B cell (primary cell): Measurements from ENCODE around the gene SERPINA4. TPM values are rescaled to one million over a fixed set of nuclear protein-coding genes. Genes with fewer than 3 reads are reported as not detected.

Experiments
- ATAC-seq: fragments of 200-7000 bp; cut with Tn5 transposase; one replicate; pipeline ENCODE4 v1.10.0; 2021; ENCODE audit warnings: low read depth, mild to moderate bottlenecking, moderate number of reproducible peaks, moderate library complexity
- CTCF ChIA-PET: fragments of 350-600 bp; sonication (Branson Sonifier 250); formaldehyde crosslinking; loops from one replicate; lab custom pipeline; 2021; ENCODE audit warnings: antibody characterized with exemption, inconsistent platforms; lab: Charles Lee
- POLR2A ChIA-PET: fragments of 350-600 bp; sonication (Branson Sonifier 250); formaldehyde crosslinking; loops from one replicate; lab custom pipeline; 2021; ENCODE audit warnings: antibody characterized with exemption; lab: Charles Lee
- DNase-seq: peaks from one replicate; pipeline ENCODE4 v3.0.0; 2013
- H2AFZ ChIP-seq: 2 replicates; pipeline ENCODE4 v1.6.1; 2012; ENCODE audit warnings: mild to moderate bottlenecking, low read depth, low read length; ENCODE audit not compliant: insufficient read depth, poor library complexity, severe bottlenecking
- H3K27ac ChIP-seq, 2 donors: 1 replicate in 1 of 2; 2 replicates in 1 of 2; pipeline ENCODE4 v1.5.1; 2012 to 2013; ENCODE audit warnings: low read length in 2 of 2, mild to moderate bottlenecking in 2 of 2, moderate library complexity in 1 of 2
- H3K27me3 ChIP-seq, 4 experiments: fragments of 200-600 bp in 1 of 4; sonication (generic) in 1 of 4; replicated peaks in 1 of 4; 1 replicate in 2 of 4; 2 replicates in 2 of 4; pipeline versions ENCODE4 v1.6.1 to v1.7.0; 2013 to 2016; ENCODE audit warnings: low read length in 3 of 4, mild to moderate bottlenecking in 2 of 4, mixed read lengths in 1 of 4, moderate library complexity in 1 of 4; ENCODE audit not compliant: insufficient read depth in 4 of 4, control insufficient read depth in 3 of 4; ENCODE audit errors: control extremely low read depth in 1 of 4
- H3K36me3 ChIP-seq, 2 experiments: replicated peaks in 1 of 2; 1 replicate in 1 of 2; 2 replicates in 1 of 2; pipeline versions ENCODE4 v1.6.1 to v1.7.1; 2013; ENCODE audit warnings: low read length in 1 of 2; ENCODE audit not compliant: insufficient read depth in 2 of 2, control insufficient read depth in 1 of 2; ENCODE audit errors: control extremely low read depth in 1 of 2, extremely low read depth in 1 of 2
- H3K4me1 ChIP-seq, 2 donors: fragments of 200-600 bp in 1 of 2; sonication (generic) in 1 of 2; 1 replicate in 1 of 2; 2 replicates in 1 of 2; pipeline versions ENCODE4 v1.5.1 to v1.6.1; 2013 to 2017; ENCODE audit warnings: low read length in 2 of 2; ENCODE audit not compliant: control insufficient read depth in 2 of 2, insufficient read depth in 2 of 2
- H3K4me2 ChIP-seq: replicated peaks from 2 replicates; pipeline ENCODE3; 2012; ENCODE audit warnings: mild to moderate bottlenecking, low read depth, low read length; ENCODE audit not compliant: poor library complexity, severe bottlenecking
- H3K4me3 ChIP-seq, 5 experiments: fragments of 200-600 bp in 1 of 5; sonication (generic) in 1 of 5; 1 replicate in 3 of 5; 2 replicates in 2 of 5; pipeline versions ENCODE4 v1.5.1 to v1.7.0; 2011 to 2016; ENCODE audit warnings: low read length in 4 of 5, mild to moderate bottlenecking in 4 of 5, low read depth in 2 of 5, control low read depth in 1 of 5, moderate library complexity in 1 of 5; ENCODE audit not compliant: insufficient read depth in 1 of 5; ENCODE audit errors: control extremely low read depth in 1 of 5, extremely low read depth in 1 of 5
- H3K79me2 ChIP-seq: fragments of 200-600 bp; sonication (generic); one replicate; pipeline ENCODE4 v1.6.0; 2016; ENCODE audit warnings: low read length; ENCODE audit not compliant: control insufficient read depth, insufficient read depth
- H3K9ac ChIP-seq: fragments of 200-600 bp; sonication (generic); 2 replicates; pipeline ENCODE4 v1.6.1; 2017; ENCODE audit warnings: mild to moderate bottlenecking, low read length, moderate library complexity
- H3K9me3 ChIP-seq, 3 donors: one replicate each; pipeline versions ENCODE4 v1.6.1 to v1.7.1; 2013; ENCODE audit warnings: low read length in 2 of 3; ENCODE audit not compliant: control insufficient read depth in 2 of 3, insufficient read depth in 1 of 3; ENCODE audit errors: control extremely low read depth in 1 of 3
- H4K20me1 ChIP-seq: 2 replicates; pipeline ENCODE4 v1.6.0; 2012; ENCODE audit warnings: mild to moderate bottlenecking, low read length; ENCODE audit not compliant: insufficient read depth, control insufficient read depth, poor library complexity, severe bottlenecking
- H3K27ac Mint-ChIP-seq: one replicate; pipeline ENCODE4 v1.8.0; 2021; ENCODE audit warnings: mixed read lengths
- H3K27me3 Mint-ChIP-seq: one replicate; pipeline ENCODE4 v1.8.0; 2021; ENCODE audit warnings: mixed read lengths
- H3K4me1 Mint-ChIP-seq: one replicate; pipeline ENCODE4 v1.8.0; 2021; ENCODE audit warnings: mixed read lengths
- H3K4me3 Mint-ChIP-seq: one replicate; pipeline ENCODE4 v1.8.0; 2021; ENCODE audit warnings: mixed read lengths
- H3K9me3 Mint-ChIP-seq: one replicate; pipeline ENCODE4 v1.8.0; 2022; ENCODE audit warnings: mixed read lengths; ENCODE audit not compliant: insufficient read depth
- CTCF ChIP-seq: fragments of 200-600 bp; IDR thresholded peaks from one replicate; pipeline ENCODE4 v1.8.0; 2022; ENCODE audit warnings: antibody characterized with exemption, mild to moderate bottlenecking
- EZH2 ChIP-seq: IDR thresholded peaks from 2 replicates; pipeline ENCODE4 v1.6.1; 2012; ENCODE audit warnings: borderline replicate concordance, low read depth, mild to moderate bottlenecking, moderate library complexity, low read length; ENCODE audit not compliant: insufficient read depth, poor library complexity, severe bottlenecking
- WGBS: methylation state at CpG from one replicate; pipeline ENCODE4 v1.1.5; 2013; ENCODE audit warnings: missing lambda C conversion rate; ENCODE audit not compliant: insufficient coverage; 5-methylcytosine and 5-hydroxymethylcytosine counted together
- intact Hi-C: fragments of 100-400 bp; cut with micrococcal nuclease; formaldehyde crosslinking; loops from one replicate; pipeline ENCODE4 v1.10.0; 2022
- polyA plus RNA-seq: library from polyadenylated mRNA; depleted of rRNA; stranded (reverse); fragments of >200 nt; gene quantifications from 2 replicates; pipeline ENCODE4 v1.2.3, GENCODE V29; 2012
- total RNA-seq, 2 donors: library from RNA; stranded (reverse); fragments of 120-200 nt in 1 of 2; gene quantifications; 1 replicate in 1 of 2; 2 replicates in 1 of 2; pipeline versions ENCODE4 v1.2.3 to v1.2.4, GENCODE V29; 2013 to 2022

Gene SERPINA4
- total and polyA plus RNA-seq, 2 donors (not counting 1 experiment from before 2014, with no cell fraction given): not detected

GRCh38 chr14:94597788-94598187 lies 36.5 kb downstream of the SERPINA4 start:
- H3K36me3 ChIP-seq: no peaks in the 10 kb centered on the region
- H3K79me2 ChIP-seq: no peaks in the 10 kb centered on the region
- H3K9me3 ChIP-seq: peaks cover 0 to 14% (median 0%) of the 10 kb centered on the region in 3 donors
- 86% methylated on average over 2 of the region's 5 CpGs for WGBS
- intact Hi-C loops: no loop called here
- ChIA-PET CTCF (no interaction called here), POLR2A (no interaction called here)
- no peak for DNase-seq
- H3K27ac Mint-ChIP-seq: no peak overlapping the region
- no peaks in the 10 kb centered on the region for H3K4me1 Mint-ChIP-seq
- H3K27me3 Mint-ChIP-seq: peaks cover 7% of the 10 kb centered on the region
- H3K4me1 ChIP-seq: no peaks in the 10 kb centered on the region
- no peak overlapping the region for H3K9ac ChIP-seq
- no peaks in the 10 kb centered on the region for H4K20me1 ChIP-seq
- TF ChIP-seq EZH2 (no peak), CTCF (no peak)
- H3K4me3 ChIP-seq: no peak overlapping the region
- H2AFZ ChIP-seq: no peak overlapping the region
- no peak overlapping the region for H3K27ac ChIP-seq
- no peak for ATAC-seq
- no peak overlapping the region for H3K4me3 Mint-ChIP-seq
- no peak overlapping the region for H3K4me2 ChIP-seq
- H3K27me3 ChIP-seq: no peaks in the 10 kb centered on the region
- no peaks in the 10 kb centered on the region for H3K9me3 Mint-ChIP-seq

GRCh38 chr14:94598506-94598815 lies 37.2 kb downstream of the SERPINA4 start:
- ATAC-seq: no peak
- Mint-ChIP-seq H3K27me3 (peaks cover 7% of the 10 kb centered on the region), H3K9me3 (no peaks in the 10 kb centered on the region), H3K4me1 (no peaks in the 10 kb centered on the region), H3K27ac (no peak overlapping the region), H3K4me3 (no peak overlapping the region)
- Histone ChIP-seq H3K27ac (no peak overlapping the region), H3K27me3 (no peaks in the 10 kb centered on the region), H2AFZ (no peak overlapping the region), H3K36me3 (no peaks in the 10 kb centered on the region), H3K79me2 (no peaks in the 10 kb centered on the region), H4K20me1 (no peaks in the 10 kb centered on the region), H3K9me3 (peaks cover 0 to 14% (median 0%) of the 10 kb centered on the region in 3 donors), H3K4me3 (no peak overlapping the region), H3K4me2 (no peak overlapping the region), H3K4me1 (no peaks in the 10 kb centered on the region), H3K9ac (no peak overlapping the region)
- ChIA-PET CTCF (no interaction called here), POLR2A (no interaction called here)
- DNase-seq: no peak
- 83% methylated on average over 7 of the region's 7 CpGs for WGBS
- TF ChIP-seq CTCF (no peak), EZH2 (no peak)
- intact Hi-C loops: no loop called here
